Peyer's patch (tissue), 4 donors: ENCODE data around the gene LHX3. TPM values are rescaled to one million over a fixed set of nuclear protein-coding genes. Genes with fewer than 3 reads are reported as not detected.

Experiments used
- DNase-seq, 3 donors: peaks; one replicate each; pipeline ENCODE4 v3.0.0-alpha.2; 2017 to 2019
- H3K27ac ChIP-seq, 4 donors: fragments of 200-600 bp; sonication (generic); one replicate each; pipeline ENCODE4 v1.5.1; 2016 to 2019
- H3K27me3 ChIP-seq, 2 donors: fragments of 200-600 bp; sonication (generic); one replicate each; pipeline ENCODE4 v1.5.1; 2019
- H3K36me3 ChIP-seq, 3 donors: fragments of 200-600 bp; sonication (generic); one replicate each; pipeline ENCODE4 v1.5.1; 2016 to 2019
- H3K4me1 ChIP-seq, 4 donors: fragments of 200-600 bp; sonication (generic); one replicate each; pipeline ENCODE4 v1.5.1; 2016 to 2019
- H3K4me3 ChIP-seq, 4 donors: fragments of 200-600 bp; sonication (generic); 1 replicate in 3 of 4; 2 replicates in 1 of 4; pipeline ENCODE4 v1.5.1; 2016 to 2019; ENCODE audit warnings: mild to moderate bottlenecking in 1 of 4
- H3K9me3 ChIP-seq, 4 donors: fragments of 200-600 bp; sonication (generic); one replicate each; pipeline ENCODE4 v1.5.1; 2016 to 2019; ENCODE audit warnings: mild to moderate bottlenecking in 1 of 4
- CTCF ChIP-seq, 6 experiments: fragments of 450-650 bp in 4 of 6; fragments of 200-600 bp in 2 of 6; sonication (generic) in 1 of 6; IDR thresholded peaks; one replicate each; pipeline ENCODE4 v1.5.1; 2017 to 2019; ENCODE audit warnings: antibody characterized with exemption in 6 of 6, mild to moderate bottlenecking in 3 of 6, moderate library complexity in 1 of 6
- POLR2A ChIP-seq, 2 donors: fragments of 450-650 bp; IDR thresholded peaks; one replicate each; pipeline ENCODE4 v1.5.1; 2017; ENCODE audit warnings: antibody characterized with exemption in 2 of 2, mild to moderate bottlenecking in 2 of 2, moderate library complexity in 2 of 2
- total RNA-seq, 4 donors: library from RNA; depleted of rRNA; stranded (reverse); fragments of >200 nt; gene quantifications; one replicate each; pipeline ENCODE4 v1.1.0, GENCODE V29; 2016

LHX3 gene
- total RNA-seq, 4 donors from 2014 or later: not detected

- TF ChIP-seq CTCF (IDR thresholded peaks at IDR 0.05) (no peak), POLR2A (IDR thresholded peaks at IDR 0.05) (no peak)
- no peak overlapping the region for H3K4me3 ChIP-seq
- no peak overlapping the region for H3K27ac ChIP-seq
- DNase-seq: no peak
- H3K27me3 ChIP-seq: no peaks in the 10 kb centered on the region
- no peaks in the 10 kb centered on the region for H3K36me3 ChIP-seq
- H3K9me3 ChIP-seq: no peaks in the 10 kb centered on the region
- no peaks in the 10 kb centered on the region for H3K4me1 ChIP-seq
These were observed 19.1 kb downstream of the LHX3 start for GRCh38 chr9:136185596-136186366.

GRCh38 chr9:136185066-136185465 is 19.9 kb downstream of the LHX3 start:
- H3K4me1 ChIP-seq: no peaks in the 10 kb centered on the region
- no peak overlapping the region for H3K4me3 ChIP-seq
- no peak overlapping the region for H3K27ac ChIP-seq
- no peaks in the 10 kb centered on the region for H3K9me3 ChIP-seq
- DNase-seq: no peak
- no peak for TF ChIP-seq CTCF (IDR thresholded peaks at IDR 0.05)
- TF ChIP-seq POLR2A (IDR thresholded peaks at IDR 0.05): no peak
- H3K27me3 ChIP-seq: no peaks in the 10 kb centered on the region
- no peaks in the 10 kb centered on the region for H3K36me3 ChIP-seq

GRCh38 chr9:136182850-136183422 is 22.0 kb downstream of the LHX3 start:
- Histone ChIP-seq H3K4me1 (no peaks in the 10 kb centered on the region), H3K27me3 (no peaks in the 10 kb centered on the region), H3K36me3 (no peaks in the 10 kb centered on the region), H3K27ac (no peak overlapping the region), H3K9me3 (no peaks in the 10 kb centered on the region), H3K4me3 (no peak overlapping the region)
- no peak for TF ChIP-seq POLR2A (IDR thresholded peaks at IDR 0.05)
- TF ChIP-seq CTCF (IDR thresholded peaks at IDR 0.05): no peak
- DNase-seq: no peak

GRCh38 chr9:136182420-136182787 is 22.5 kb downstream of the LHX3 start:
- no peaks in the 10 kb centered on the region for H3K4me1 ChIP-seq
- no peaks in the 10 kb centered on the region for H3K9me3 ChIP-seq
- H3K27ac ChIP-seq: no peak overlapping the region
- no peak overlapping the region for H3K4me3 ChIP-seq
- no peak for TF ChIP-seq POLR2A (IDR thresholded peaks at IDR 0.05)
- no peak for TF ChIP-seq CTCF (IDR thresholded peaks at IDR 0.05)
- H3K27me3 ChIP-seq: no peaks in the 10 kb centered on the region
- no peaks in the 10 kb centered on the region for H3K36me3 ChIP-seq
- no peak for DNase-seq

- H3K27ac ChIP-seq: no peak overlapping the region
- H3K9me3 ChIP-seq: no peaks in the 10 kb centered on the region
- TF ChIP-seq POLR2A (IDR thresholded peaks at IDR 0.05) (no peak), CTCF (IDR thresholded peaks at IDR 0.05) (no peak)
- H3K4me1 ChIP-seq: no peaks in the 10 kb centered on the region
- DNase-seq: no peak
- no peak overlapping the region for H3K4me3 ChIP-seq
- no peaks in the 10 kb centered on the region for H3K27me3 ChIP-seq
- H3K36me3 ChIP-seq: no peaks in the 10 kb centered on the region
These were observed 23.0 kb downstream of the LHX3 start for GRCh38 chr9:136181784-136182419.
